Hippocampal formation (tissue), 2 donors: ENCODE results near the gene ATXN1.
"Not testable (repeated sequence)": the region's sequence is repeated elsewhere in the genome, so short reads cannot be mapped to it uniquely, and the experiment has no call there.

Source experiments
- DNase-seq, 2 donors: peaks; one replicate each; lab custom pipeline; 2025; lab: John Stamatoyannopoulos, UW

ATXN1 gene

GRCh38 chr6:16760516-16761470 lies at the start of gene ATXN1:
Gene ATXN1, minus strand, starts transcription at chr6:16761460.
- peak; percentile 50 to 67 for DNase-seq

GRCh38 chr6:16810411-16810810 lies 49.2 kb upstream of the ATXN1 start:
- DNase-seq = no peak

GRCh38 chr6:16809753-16810358 lies 48.6 kb upstream of the ATXN1 start:
- DNase-seq = no peak

GRCh38 chr6:16807956-16808355 lies 46.7 kb upstream of the ATXN1 start:
- no peak for DNase-seq

GRCh38 chr6:16806363-16806762 lies 45.1 kb upstream of the ATXN1 start:
- no peak for DNase-seq

- DNase-seq = no peak
Measured at GRCh38 chr6:16805243-16805950, 44.1 kb upstream of the ATXN1 start.

GRCh38 chr6:16804546-16805242 lies 43.4 kb upstream of the ATXN1 start:
- no peak for DNase-seq

- peak; percentile 65 to 72 for DNase-seq
Measured at GRCh38 chr6:16803294-16804200, 42.3 kb upstream of the ATXN1 start.

GRCh38 chr6:16802071-16802470 lies 40.8 kb upstream of the ATXN1 start:
- DNase-seq = no peak

- DNase-seq = no peak
Measured at GRCh38 chr6:16800942-16801341, 39.7 kb upstream of the ATXN1 start.

- DNase-seq = no peak
Measured at GRCh38 chr6:16800341-16800740, 39.1 kb upstream of the ATXN1 start.

- no peak for DNase-seq
Measured at GRCh38 chr6:16799279-16800193, 38.3 kb upstream of the ATXN1 start.

GRCh38 chr6:16793828-16794412 lies 32.7 kb upstream of the ATXN1 start:
- no peak for DNase-seq

- DNase-seq = no peak
Measured at GRCh38 chr6:16789329-16790038, 28.2 kb upstream of the ATXN1 start.

GRCh38 chr6:16787128-16787682 lies 25.9 kb upstream of the ATXN1 start:
- DNase-seq = no peak

GRCh38 chr6:16785496-16785895 lies 24.2 kb upstream of the ATXN1 start:
- no peak for DNase-seq

GRCh38 chr6:16784957-16785356 lies 23.7 kb upstream of the ATXN1 start:
- not testable (repeated sequence) for DNase-seq

- no peak for DNase-seq
Measured at GRCh38 chr6:16783952-16784565, 22.8 kb upstream of the ATXN1 start.
